Suprapubic skin (tissue), 4 donors: ENCODE data around the gene PLXNB1.
A peak's percentile ranks its signal among the peaks of the same experiment; 100 is the strongest.

ENCODE experiments used
- EP300 ChIP-seq: sonication (generic); formaldehyde crosslinking; IDR thresholded peaks from one replicate; pipeline ENCODE4 v1.6.1; 2017; ENCODE audit warnings: antibody characterized with exemption
- POLR2A ChIP-seq, 2 donors: fragments of 450-650 bp; IDR thresholded peaks; one replicate each; pipeline ENCODE4 v1.6.1; 2017; ENCODE audit warnings: antibody characterized with exemption in 2 of 2, mild to moderate bottlenecking in 2 of 2, moderate library complexity in 2 of 2
- POLR2AphosphoS5 ChIP-seq, 3 donors: sonication (generic); formaldehyde crosslinking; IDR thresholded peaks; one replicate each; pipeline ENCODE4 v1.6.1; 2017; ENCODE audit warnings: antibody characterized with exemption in 3 of 3
- TF ChIP-seq, protein P1 (sequence below), 2 donors: fragments of 200-600 bp in 1 of 2; fragments of 450-650 bp in 1 of 2; sonication (generic) in 1 of 2; IDR thresholded peaks; one replicate each; pipeline ENCODE4 v1.5.1; 2016 to 2019; ENCODE audit warnings: antibody characterized with exemption in 2 of 2, mild to moderate bottlenecking in 1 of 2, moderate library complexity in 1 of 2

DNA sequence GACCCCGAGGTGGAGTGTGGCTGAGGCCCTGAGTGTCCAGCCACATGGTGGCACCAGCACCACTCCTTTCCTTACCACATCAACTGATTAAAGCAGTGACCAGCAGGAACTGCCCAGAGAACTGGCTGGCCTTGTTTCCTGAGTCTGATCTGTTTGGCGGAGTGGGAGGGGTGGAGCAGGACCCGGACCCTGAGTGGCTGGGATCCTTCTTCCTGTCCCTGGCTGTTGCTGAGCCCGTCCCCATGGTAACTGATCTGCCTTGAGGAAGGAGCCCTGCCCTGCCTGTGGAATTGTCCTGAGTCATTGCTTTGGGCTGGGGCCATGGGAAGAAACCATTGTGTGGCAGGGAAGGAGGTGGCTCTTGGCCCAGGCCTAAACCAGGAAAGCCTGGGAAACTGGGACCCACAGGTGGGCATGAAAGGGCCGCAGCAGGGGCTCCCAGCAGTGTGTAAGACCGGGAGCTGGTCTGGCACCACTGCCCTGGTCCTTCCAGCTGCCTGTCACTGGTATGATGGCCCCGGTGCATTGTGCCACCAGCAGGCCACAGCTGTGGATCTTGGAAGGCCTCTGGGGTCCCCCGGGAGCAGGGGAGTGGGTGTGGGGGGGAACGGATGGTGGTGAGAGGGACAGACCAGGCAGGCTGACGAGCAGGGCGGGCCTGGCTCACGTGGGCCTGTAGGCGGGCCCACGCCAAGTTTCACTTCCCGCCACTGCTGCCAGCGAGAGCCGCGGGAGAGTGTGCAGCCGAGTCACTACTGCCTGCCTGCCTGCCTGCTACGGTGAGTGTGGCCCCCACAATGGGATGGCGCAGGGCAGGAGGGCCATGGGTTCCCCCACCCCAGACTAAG, 35.9 kb upstream of the PLXNB1 start:
- TF ChIP-seq POLR2A (IDR thresholded peaks at IDR 0.05) (peak; percentile 6 to 85), EP300 (no peak), POLR2AphosphoS5 (IDR thresholded peaks at IDR 0.05) (peak; percentile 34 to 82 (median 62))
- TF ChIP-seq, protein P1, sequence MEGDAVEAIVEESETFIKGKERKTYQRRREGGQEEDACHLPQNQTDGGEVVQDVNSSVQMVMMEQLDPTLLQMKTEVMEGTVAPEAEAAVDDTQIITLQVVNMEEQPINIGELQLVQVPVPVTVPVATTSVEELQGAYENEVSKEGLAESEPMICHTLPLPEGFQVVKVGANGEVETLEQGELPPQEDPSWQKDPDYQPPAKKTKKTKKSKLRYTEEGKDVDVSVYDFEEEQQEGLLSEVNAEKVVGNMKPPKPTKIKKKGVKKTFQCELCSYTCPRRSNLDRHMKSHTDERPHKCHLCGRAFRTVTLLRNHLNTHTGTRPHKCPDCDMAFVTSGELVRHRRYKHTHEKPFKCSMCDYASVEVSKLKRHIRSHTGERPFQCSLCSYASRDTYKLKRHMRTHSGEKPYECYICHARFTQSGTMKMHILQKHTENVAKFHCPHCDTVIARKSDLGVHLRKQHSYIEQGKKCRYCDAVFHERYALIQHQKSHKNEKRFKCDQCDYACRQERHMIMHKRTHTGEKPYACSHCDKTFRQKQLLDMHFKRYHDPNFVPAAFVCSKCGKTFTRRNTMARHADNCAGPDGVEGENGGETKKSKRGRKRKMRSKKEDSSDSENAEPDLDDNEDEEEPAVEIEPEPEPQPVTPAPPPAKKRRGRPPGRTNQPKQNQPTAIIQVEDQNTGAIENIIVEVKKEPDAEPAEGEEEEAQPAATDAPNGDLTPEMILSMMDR (IDR thresholded peaks at IDR 0.05), result peak; percentile 49 to 60
